GM19455 (cell line): ENCODE results near the gene MAGIX.
A peak's percentile ranks its signal among the peaks of the same experiment; 100 is the strongest.
"Not testable (repeated sequence)": the region's sequence is repeated elsewhere in the genome, so short reads cannot be mapped to it uniquely, and the experiment has no call there.

Source experiments
- ATAC-seq: cut with Tn5 transposase; IDR thresholded peaks from one replicate; pipeline ENCODE4 v1.9.1; 2021; ENCODE audit not compliant: unreplicated experiment

The MAGIX gene

DNA sequence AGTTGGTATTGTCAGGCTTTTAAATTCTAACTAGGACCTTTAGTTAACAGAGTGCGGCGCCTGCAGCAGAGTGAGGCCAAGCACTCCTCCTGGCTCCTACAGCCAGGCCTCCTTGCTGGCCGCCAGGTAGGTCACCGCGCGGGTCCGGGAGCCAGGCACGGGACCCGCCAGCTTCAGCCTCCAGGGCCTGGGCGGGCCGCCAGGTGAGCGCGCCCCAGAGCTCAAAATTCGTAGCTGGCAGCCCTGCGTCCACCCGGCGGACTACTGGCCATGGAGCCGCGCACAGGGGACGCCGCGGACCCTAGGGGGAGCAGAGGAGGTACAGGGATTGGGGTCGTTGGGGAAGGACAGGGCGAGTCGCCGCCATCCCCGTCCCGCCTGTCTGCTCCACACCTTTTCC is at the start of gene MAGIX:
Gene MAGIX (plus strand): TSS at position 139 of the 400 bp plus-strand sequence. CDS start 132 bp downstream, at position 271.
- no peak for ATAC-seq

DNA sequence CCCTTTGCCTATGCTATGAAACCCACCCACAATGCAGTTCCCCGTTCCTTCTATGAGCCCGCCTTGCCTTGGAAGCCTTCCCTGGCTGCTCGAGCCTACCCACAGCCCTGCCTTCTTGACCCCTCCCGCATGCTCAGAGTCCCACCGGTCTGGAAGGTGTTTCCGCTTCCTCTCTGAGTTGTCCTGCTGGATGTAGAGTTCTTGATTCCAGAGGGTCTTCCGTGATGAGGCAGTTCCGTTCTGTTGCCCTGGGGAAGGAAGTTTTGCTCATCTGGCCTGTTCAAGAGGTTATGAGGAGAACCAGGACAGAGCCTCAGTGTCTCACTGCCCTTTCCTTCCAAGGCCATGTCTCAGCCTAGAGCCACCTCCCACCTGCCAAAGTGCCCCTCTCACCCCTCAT is 46.5 kb upstream of the MAGIX start:
- ATAC-seq = no peak

DNA sequence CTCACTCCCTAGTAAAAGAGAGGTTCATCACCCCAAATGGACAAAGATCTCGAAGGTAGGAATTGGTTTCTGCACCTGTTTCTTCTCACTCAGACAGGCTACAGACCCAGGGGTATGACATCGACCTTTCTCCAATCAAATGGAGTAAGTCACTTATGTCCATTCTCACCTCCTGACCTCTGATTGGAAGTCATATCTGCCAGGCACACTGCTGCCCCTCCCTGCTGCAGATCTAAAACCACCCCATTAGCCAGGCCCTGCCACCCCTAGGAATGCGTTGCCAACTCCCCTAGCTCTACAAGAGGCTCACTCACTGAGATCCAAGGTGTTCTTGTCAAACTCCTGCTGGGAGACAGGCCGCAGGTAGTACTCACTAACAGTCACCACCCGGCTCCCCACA is 45.8 kb upstream of the MAGIX start:
- no peak for ATAC-seq

GRCh38 chrX:49117581-49117980 is 45.0 kb upstream of the MAGIX start:
- ATAC-seq = no peak

DNA sequence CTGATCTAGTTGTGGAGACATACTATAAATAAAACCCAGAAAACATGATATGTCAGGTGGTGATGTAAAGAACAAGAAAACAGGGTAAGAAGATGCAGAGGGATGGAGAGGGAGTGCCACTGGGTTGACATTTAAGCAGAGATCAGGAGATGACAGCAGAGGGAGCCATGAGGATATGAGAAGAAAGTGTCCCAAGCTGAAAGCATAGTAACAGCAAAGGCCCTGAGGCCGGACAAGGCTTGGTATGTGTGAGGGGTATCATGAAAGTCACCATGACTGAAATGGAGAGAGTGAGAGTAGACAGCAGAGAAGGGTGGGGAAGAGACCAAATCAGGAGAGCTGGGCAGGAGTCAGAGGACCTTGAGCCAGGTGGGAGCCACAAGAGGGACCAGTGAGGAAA is 42.5 kb upstream of the MAGIX start:
- ATAC-seq = no peak

- no peak for ATAC-seq
These were observed 40.1 kb upstream of the MAGIX start for GRCh38 chrX:49122499-49122898.

- ATAC-seq = not testable (repeated sequence)
These were observed 34.8 kb upstream of the MAGIX start for GRCh38 chrX:49127742-49128258.

DNA sequence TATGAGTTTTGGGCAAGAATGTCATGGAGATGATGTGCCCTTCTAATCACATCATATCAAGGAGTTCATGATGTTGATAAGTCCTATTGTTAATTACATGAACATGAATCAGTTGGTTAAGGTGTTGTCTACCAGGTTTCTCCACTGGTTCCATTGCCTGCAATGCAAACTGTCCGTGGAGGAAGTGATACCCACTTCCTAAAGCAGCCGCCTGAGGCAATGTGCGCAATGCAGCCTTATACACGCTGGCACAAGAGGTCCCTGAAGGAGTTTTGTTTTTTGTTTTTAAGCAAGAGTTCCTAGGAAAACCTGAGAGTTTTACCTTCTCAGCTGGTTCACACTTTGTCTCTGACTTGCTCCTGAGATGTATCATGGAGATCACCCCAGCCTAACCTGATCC is 33.1 kb upstream of the MAGIX start:
- no peak for ATAC-seq

GRCh38 chrX:49132275-49132674 is 30.3 kb upstream of the MAGIX start:
- not testable (repeated sequence) for ATAC-seq

DNA sequence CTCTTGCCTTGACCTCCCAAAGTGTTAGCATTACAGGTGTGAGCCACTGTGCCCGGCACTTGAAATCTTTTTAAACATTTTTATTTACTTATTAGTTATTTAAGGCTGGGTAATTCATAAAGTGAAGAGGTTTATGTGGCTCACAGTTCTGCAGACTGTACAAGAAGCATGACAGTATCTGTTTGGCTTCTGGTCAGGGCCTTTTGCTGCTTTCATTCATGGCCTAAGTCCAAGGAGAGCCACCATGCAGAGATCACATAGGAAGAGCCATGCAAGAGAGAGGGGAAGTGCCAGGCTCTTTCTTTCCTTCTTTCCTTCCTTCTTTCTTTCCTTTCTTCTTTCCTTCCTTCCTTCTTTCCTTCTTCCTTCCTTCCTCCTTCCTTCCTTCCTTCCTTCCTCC is 28.8 kb upstream of the MAGIX start:
- ATAC-seq = no peak

GRCh38 chrX:49137492-49137891 is 25.1 kb upstream of the MAGIX start:
- no peak for ATAC-seq

DNA sequence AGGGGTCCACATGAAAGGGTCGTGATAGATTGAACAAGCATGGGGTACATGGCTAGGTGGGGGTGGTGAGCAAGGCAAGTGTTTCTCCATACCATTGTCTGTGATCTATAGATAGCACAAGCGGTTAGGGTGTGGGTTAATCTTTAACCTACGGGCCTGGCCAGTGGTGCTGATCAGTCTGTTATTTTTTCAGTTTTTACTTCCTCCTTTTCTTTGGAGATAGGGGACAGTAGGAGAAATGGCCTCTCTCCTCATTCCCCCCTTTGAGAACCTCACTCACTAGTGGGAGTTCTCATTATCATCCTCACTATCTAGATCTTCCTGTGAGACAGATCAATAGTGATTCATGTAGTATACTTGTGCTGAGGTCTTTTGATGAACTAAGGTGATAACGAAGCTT is 22.8 kb upstream of the MAGIX start:
- ATAC-seq = no peak

DNA sequence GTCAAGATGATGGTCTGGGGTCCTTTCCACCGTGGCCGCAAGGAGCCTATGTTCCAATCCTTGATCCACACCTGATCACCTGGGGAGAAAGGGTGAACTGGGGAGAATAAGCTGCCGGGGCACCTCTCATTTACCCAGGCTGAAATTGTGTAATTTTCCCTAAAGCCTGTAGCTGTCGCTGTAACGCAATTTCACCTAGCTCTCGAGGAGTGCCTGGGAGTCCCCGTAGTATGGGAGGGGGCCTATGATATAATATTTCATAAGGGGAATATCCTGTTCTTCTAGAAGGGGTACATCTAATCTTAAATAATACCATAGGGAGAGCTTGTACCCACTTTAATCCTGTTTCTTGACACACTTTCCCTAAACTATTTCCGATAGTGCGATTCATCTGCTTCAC is 20.3 kb upstream of the MAGIX start:
- not testable (repeated sequence) for ATAC-seq

DNA sequence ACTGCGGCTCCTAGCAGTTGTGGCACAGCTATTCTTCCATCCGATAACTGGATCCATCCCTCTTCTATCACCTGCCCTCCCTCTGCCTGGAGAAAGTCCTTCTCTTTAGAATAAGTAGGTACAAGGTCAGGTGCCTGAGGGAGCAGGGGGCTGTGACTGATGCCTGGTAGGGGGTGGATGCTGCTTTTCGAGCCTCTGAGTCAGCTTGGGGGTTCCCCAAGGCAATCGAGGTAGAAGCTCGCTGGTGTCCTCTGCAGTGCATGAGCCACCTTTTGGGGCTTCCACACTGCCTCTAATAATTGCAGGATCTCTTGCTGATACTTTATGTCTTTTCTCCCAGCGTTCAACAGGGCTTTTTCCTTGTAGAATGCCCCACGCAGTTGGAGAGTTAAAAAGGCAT is 19.4 kb upstream of the MAGIX start:
- ATAC-seq = not testable (repeated sequence)

GRCh38 chrX:49147282-49147681 is 15.3 kb upstream of the MAGIX start:
- ATAC-seq = no peak

GRCh38 chrX:49147936-49148335 is 14.6 kb upstream of the MAGIX start:
- ATAC-seq = no peak

- not testable (repeated sequence) for ATAC-seq
These were observed 14.0 kb upstream of the MAGIX start for GRCh38 chrX:49148390-49149100.

DNA sequence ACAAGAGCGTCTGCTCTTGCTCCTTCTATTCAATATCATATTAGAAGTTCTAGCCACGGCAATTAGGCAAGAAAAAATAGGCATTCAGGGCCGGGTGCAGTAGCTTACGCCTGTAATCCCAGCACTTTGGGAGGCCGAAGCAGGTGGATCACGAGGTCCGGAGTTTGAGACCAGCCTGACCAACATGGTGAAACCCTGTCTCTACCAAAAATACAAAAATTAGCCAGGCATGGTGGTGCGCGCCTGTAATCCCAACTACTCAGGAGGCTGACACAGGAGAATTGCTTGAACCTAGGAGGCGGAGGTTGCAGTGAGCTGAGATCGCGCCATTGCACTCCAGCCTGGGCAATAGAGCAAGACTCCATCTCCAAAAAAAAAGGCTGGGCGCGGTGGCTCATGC is 13.3 kb upstream of the MAGIX start:
- ATAC-seq = not testable (repeated sequence)

GRCh38 chrX:49153467-49153866 is 9.1 kb upstream of the MAGIX start:
- ATAC-seq = no peak

DNA sequence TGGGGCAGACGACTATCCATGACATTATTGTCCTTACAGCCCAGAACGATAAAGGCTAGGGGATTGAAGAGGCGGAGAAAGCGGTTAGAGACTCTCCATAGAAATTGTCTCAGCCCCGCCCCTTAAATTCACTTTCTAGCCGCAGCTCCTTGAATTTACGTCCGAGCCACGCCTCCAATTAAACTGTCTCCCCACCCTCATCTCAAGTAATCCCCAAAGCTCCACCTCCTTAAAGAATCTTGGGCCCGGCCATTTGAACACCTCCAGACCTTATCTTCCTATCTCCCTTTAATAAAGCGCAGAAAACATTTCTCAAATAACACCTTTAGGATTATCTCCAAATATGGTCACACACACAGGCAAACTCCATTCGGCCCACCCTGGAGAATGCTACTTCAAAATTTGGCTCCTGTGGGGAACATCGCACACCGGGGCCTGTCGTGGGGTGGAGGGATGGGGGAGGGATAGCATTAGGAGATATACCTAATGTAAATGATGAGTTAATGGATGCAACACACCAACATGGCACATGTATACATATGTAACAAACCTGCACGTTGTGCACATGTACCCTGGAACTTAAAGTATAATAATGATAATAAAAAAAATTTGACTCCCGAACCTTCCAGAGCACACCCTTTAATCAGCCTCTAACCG is 7.2 kb upstream of the MAGIX start:
- ATAC-seq = peak; percentile 13

- ATAC-seq = peak; percentile 91
These were observed 6.4 kb upstream of the MAGIX start for GRCh38 chrX:49155900-49156837.
